GM12878 (cell line): ENCODE data around the gene SDHC. TPM values are rescaled to one million over a fixed set of nuclear protein-coding genes. Genes with fewer than 3 reads are reported as not detected.

ENCODE experiments used
- ATAC-seq: fragments of 200-7000 bp; cut with Tn5 transposase; 3 replicates; pipeline ENCODE4 v1.9.1; 2020; ENCODE audit warnings: mild to moderate bottlenecking, moderate library complexity
- BruUV-seq: library from RNA; stranded (reverse); fragments of 400-500 nt; replicated peaks from 2 replicates; lab custom pipeline; 2021; lab: Mats Ljungman, UMichigan
- CTCF ChIA-PET: fragments of 300-600 bp; sonication (Branson Sonifier 250); formaldehyde crosslinking; extraction: SDS; loops from one replicate; lab custom pipeline; 2021; ENCODE audit warnings: inconsistent platforms; lab: Yijun Ruan, JAX
- POLR2A ChIA-PET: fragments of 350-600 bp; formaldehyde crosslinking; extraction: SDS; loops from one replicate; lab custom pipeline; 2021; ENCODE audit warnings: inconsistent platforms; lab: Charles Lee
- RAD21 ChIA-PET: fragments of 300-600 bp; sonication (Branson Sonifier 250); formaldehyde crosslinking; loops from one replicate; lab custom pipeline; 2023; ENCODE audit warnings: antibody characterized with exemption; ENCODE audit not compliant: unreplicated experiment; lab: Charles Lee
- SMC1A ChIA-PET: fragments of 300-600 bp; sonication (Branson Sonifier 250); formaldehyde crosslinking; loops from one replicate; lab custom pipeline; 2023; ENCODE audit not compliant: unreplicated experiment, uncharacterized antibody; lab: Charles Lee
- DNase-seq: peaks from one replicate; pipeline ENCODE4 v3.0.0-alpha.2; 2011; ENCODE audit warnings: low read depth, low spot score
- FAIRE-seq: peaks from 3 replicates; lab custom pipeline; 2011; peaks lifted over from hg19 to GRCh38; lab: Jason Lieb, UNC
- H2AFZ ChIP-seq: 2 replicates; pipeline ENCODE4 v1.6.0; 2011; ENCODE audit warnings: low read depth, low read length, control low read depth; ENCODE audit not compliant: control insufficient read depth
- H3K27ac ChIP-seq: 2 replicates; pipeline ENCODE4 v1.5.1; 2011; ENCODE audit warnings: control low read depth; ENCODE audit not compliant: control insufficient read depth, insufficient read depth
- H3K27me3 ChIP-seq, 2 experiments: replicated peaks in 1 of 2; 2 replicates each; pipeline versions ENCODE4 v1.6.0 to v1.6.1; 2011; ENCODE audit warnings: low read length in 1 of 2; ENCODE audit not compliant: control insufficient read depth in 2 of 2, insufficient read depth in 2 of 2
- H3K36me3 ChIP-seq, 2 experiments: 2 replicates each; pipeline ENCODE4 v1.5.1; 2011; ENCODE audit warnings: low read length in 1 of 2; ENCODE audit not compliant: control insufficient read depth in 2 of 2, insufficient read depth in 2 of 2
- H3K4me1 ChIP-seq: 2 replicates; pipeline ENCODE4 v1.6.1; 2011; ENCODE audit warnings: mild to moderate bottlenecking, low read length, moderate library complexity, mixed read lengths; ENCODE audit not compliant: control insufficient read depth, insufficient read depth
- H3K4me2 ChIP-seq: 2 replicates; pipeline ENCODE4 v1.6.0; 2011; ENCODE audit warnings: control low read depth; ENCODE audit not compliant: control insufficient read depth, insufficient read depth
- H3K4me3 ChIP-seq: fragments of 200-600 bp; sonication (generic); 2 replicates; pipeline ENCODE4 v1.5.1; 2016
- H3K79me2 ChIP-seq: 2 replicates; pipeline ENCODE4 v1.6.0; 2011; ENCODE audit warnings: low read length; ENCODE audit not compliant: control insufficient read depth, insufficient read depth
- H3K9ac ChIP-seq: 2 replicates; pipeline ENCODE4 v1.8.0; 2011; ENCODE audit warnings: low read length, control low read depth, mixed read lengths; ENCODE audit not compliant: control insufficient read depth, insufficient read depth
- H3K9me3 ChIP-seq: replicated peaks from 3 replicates; pipeline ENCODE4 v1.5.1; 2011; ENCODE audit warnings: mild to moderate bottlenecking, low read length; ENCODE audit not compliant: control insufficient read depth, insufficient read depth
- H4K20me1 ChIP-seq: 2 replicates; pipeline ENCODE4 v1.6.0; 2011; ENCODE audit not compliant: control insufficient read depth, insufficient read depth
- BHLHE40 ChIP-seq, 2 experiments: fragments of 450-650 bp in 1 of 2; IDR thresholded peaks; 2 replicates each; pipeline ENCODE4 v1.6.1; 2011 to 2017; ENCODE audit warnings: low read depth in 2 of 2, borderline replicate concordance in 1 of 2, improper control_type of control experiment in 1 of 2, low read length in 1 of 2, mild to moderate bottlenecking in 1 of 2
- BRCA1 ChIP-seq: IDR thresholded peaks from 2 replicates; pipeline ENCODE4 v1.6.1; 2011; ENCODE audit warnings: low read depth, low read length, improper control_type of control experiment
- CHD1 ChIP-seq: IDR thresholded peaks from 2 replicates; pipeline ENCODE4 v1.6.1; 2012; ENCODE audit warnings: low read depth, low read length, improper control_type of control experiment
- CHD2 ChIP-seq: IDR thresholded peaks from 2 replicates; pipeline ENCODE4 v1.6.1; 2011; ENCODE audit warnings: low read depth, low read length, improper control_type of control experiment, borderline replicate concordance
- GATAD2B ChIP-seq: fragments of 450-650 bp; conservative IDR thresholded peaks from 2 replicates; pipeline ENCODE4 v1.6.1; 2017; ENCODE audit warnings: low read depth, mild to moderate bottlenecking, moderate library complexity
- HCFC1 ChIP-seq: fragments of 150-350 bp; IDR thresholded peaks from 2 replicates; pipeline ENCODE4 v1.6.1; 2014; ENCODE audit warnings: low read length
- IRF4 ChIP-seq: IDR thresholded peaks from 2 replicates; pipeline ENCODE4 v1.6.1; 2011; ENCODE audit warnings: low read depth, low read length
- MEF2A ChIP-seq: IDR thresholded peaks from 2 replicates; pipeline ENCODE4 v1.6.1; 2011; ENCODE audit warnings: low read depth, mild to moderate bottlenecking, low read length, moderate library complexity; ENCODE audit not compliant: insufficient read depth
- NFYB ChIP-seq: IDR thresholded peaks from 2 replicates; pipeline ENCODE4 v1.6.1; 2011; ENCODE audit warnings: low read depth, mild to moderate bottlenecking, low read length, improper control_type of control experiment, moderate library complexity; ENCODE audit not compliant: insufficient read depth
- PML ChIP-seq: IDR thresholded peaks from 2 replicates; pipeline ENCODE4 v1.6.1; 2012; ENCODE audit warnings: low read length, inconsistent platforms
- POLR2A ChIP-seq: IDR thresholded peaks from 2 replicates; pipeline ENCODE4 v1.6.1; 2011; ENCODE audit warnings: low read depth, mild to moderate bottlenecking, low read length
- RCOR1 ChIP-seq: conservative IDR thresholded peaks from 2 replicates; pipeline ENCODE4 v1.6.1; 2012; ENCODE audit warnings: low read depth, low read length, improper control_type of control experiment
- SMC3 ChIP-seq: IDR thresholded peaks from 2 replicates; pipeline ENCODE4 v1.6.1; 2011; ENCODE audit warnings: low read length, improper control_type of control experiment, borderline replicate concordance
- SP1 ChIP-seq: IDR thresholded peaks from one replicate; pipeline ENCODE4 v1.6.1; 2011; ENCODE audit warnings: low read depth, low read length
- STAT3 ChIP-seq: IDR thresholded peaks from 2 replicates; pipeline ENCODE4 v1.6.1; 2011; ENCODE audit warnings: low read depth, low read length, improper control_type of control experiment
- TCF7 ChIP-seq: IDR thresholded peaks from 2 replicates; pipeline ENCODE4 v1.6.1; 2014; ENCODE audit warnings: antibody characterized with exemption, borderline replicate concordance
- WGBS: methylation state at CpG from one replicate; pipeline ENCODE4 v1.1.6; 2016; ENCODE audit warnings: low lambda C conversion rate; ENCODE audit not compliant: insufficient replicate concordance, insufficient coverage; ENCODE audit errors: missing lambda C conversion rate; 5-methylcytosine and 5-hydroxymethylcytosine counted together
- in situ Hi-C: fragments of 300-500 bp; cut with MboI; formaldehyde crosslinking; loops from 9 replicates; pipeline ENCODE4 v1.14.3; 2018; ENCODE audit warnings: mixed read lengths
- intact Hi-C: fragments of 100-400 bp; cut with micrococcal nuclease; formaldehyde crosslinking; loops from one replicate; pipeline ENCODE4 v1.14.2; 2022; ENCODE audit not compliant: unreplicated experiment
- polyA plus RNA-seq, 11 experiments: library from polyadenylated mRNA; depleted of rRNA in 4 of 11; unstranded in 6 of 11; stranded (reverse) in 5 of 11; fragments of >200 nt; fragmentation: Nextera tagmentation in 4 of 11; fragmentation: Illumina TruSeq in 1 of 11; extraction: Ambion mirVana in 4 of 11; extraction: Trizol in 1 of 11; gene quantifications; 1 replicate in 1 of 11; 2 replicates in 10 of 11; pipeline versions ENCODE4 v1.2.1 to v1.2.3, GENCODE V29; 2011 to 2016; ENCODE audit warnings: inconsistent platforms in 2 of 11, missing spikeins in 2 of 11, low read depth in 1 of 11
- total RNA-seq, 4 experiments: library from RNA; depleted of rRNA in 3 of 4; stranded (reverse); fragments of >200 nt in 3 of 4; fragmentation: Illumina TruSeq in 1 of 4; extraction: Trizol in 1 of 4; gene quantifications; 2 replicates each; pipeline versions ENCODE4 v1.2.1 to v1.2.3, GENCODE V29; 2013 to 2021
- TF ChIP-seq, protein P1 (sequence below): fragments of 450-650 bp; IDR thresholded peaks from 2 replicates; pipeline ENCODE4 v1.6.1; 2017; ENCODE audit warnings: mild to moderate bottlenecking, low read depth, inconsistent platforms; ENCODE audit not compliant: poor library complexity, severe bottlenecking
- TF ChIP-seq, protein P2 (sequence below): fragments of 450-650 bp; IDR thresholded peaks from 2 replicates; pipeline ENCODE4 v1.6.1; 2017; ENCODE audit warnings: low read depth, mild to moderate bottlenecking, moderate library complexity

The SDHC gene
- total and polyA plus RNA-seq, 10 of the 15 experiments (the other 5 are each of a cell fraction or from before 2014, with no cell fraction given): 18.4 to 340 (median 178) TPM

DNA sequence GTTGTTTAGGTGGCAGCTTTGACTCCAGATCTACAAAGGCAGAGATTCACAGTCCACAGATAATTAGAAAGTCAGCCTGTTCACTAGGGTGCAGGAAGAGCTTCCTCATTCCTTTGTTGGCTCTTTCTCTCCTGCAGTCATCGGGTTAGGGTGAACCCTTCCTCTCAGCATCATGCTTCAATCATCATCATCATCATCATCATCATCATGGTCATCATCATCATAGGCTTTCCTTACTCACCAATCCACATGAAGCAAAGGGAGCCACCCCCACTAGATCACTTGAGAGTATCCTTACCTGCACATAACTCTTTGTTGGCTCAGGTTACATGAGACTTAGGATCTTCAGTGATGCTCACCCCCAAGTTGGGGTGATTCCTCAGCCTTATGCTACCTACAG, 23.4 kb upstream of the SDHC start:
- intact Hi-C loops: loop anchor here (1.0 to 5.0 kb wide), 4 partner anchors 64 to 98 kb away; partner anchors contain the start of gene TOMM40L
- H3K4me2 ChIP-seq: no peak overlapping the region
- no peak overlapping the region for H3K9ac ChIP-seq
- DNase-seq (no peak), ATAC-seq (no peak), FAIRE-seq (peak; percentile 18)
- no peak overlapping the region for H3K27ac ChIP-seq
- no peaks in the 10 kb centered on the region for H4K20me1 ChIP-seq
- no peak overlapping the region for H3K4me3 ChIP-seq
- H3K9me3 ChIP-seq: no peaks in the 10 kb centered on the region
- no peaks in the 10 kb centered on the region for H3K79me2 ChIP-seq
- WGBS: 44% methylated on average over 1 of the region's 1 CpG
- in situ Hi-C loops: loop anchor here (5.0 kb wide), 1 partner anchor 63 kb away; the partner anchor contains the start of gene TOMM40L
- no peak overlapping the region for H2AFZ ChIP-seq
- RAD21 ChIA-PET: interaction anchor here (0.6 to 2.6 kb wide), 23 partner anchors 15 to 125 kb away, joined by 3 to 32 read pairs (median 5); partner anchors contain the start of genes CFAP126, PPOX and TOMM40L
- POLR2A ChIA-PET: interaction anchor here (0.5 to 0.7 kb wide), 2 partner anchors 32 to 128 kb away, joined by 3 to 4 read pairs; no protein-coding TSS in a partner anchor
- BruUV-seq: no TSS peak
- no peaks in the 10 kb centered on the region for H3K36me3 ChIP-seq
- CTCF ChIA-PET: interaction anchor here (0.6 to 4.6 kb wide), 43 partner anchors 8 to 448 kb away, joined by 3 to 98 read pairs (median 5); partner anchors contain the start of genes NDUFS2, NR1I3, PCP4L1 and PPOX
- SMC1A ChIA-PET: interaction anchor here (0.5 to 3.7 kb wide), 27 partner anchors 8 to 231 kb away, joined by 3 to 62 read pairs (median 4); partner anchors contain the start of genes APOA2, KLHDC9, NDUFS2 and TOMM40L
- no peak for TF ChIP-seq SMC3
- TF ChIP-seq TCF7: no peak
- TF ChIP-seq SP1: no peak
- no peak for TF ChIP-seq IRF4
- no peak for TF ChIP-seq PML
- no peak for TF ChIP-seq RCOR1
- TF ChIP-seq, protein P1, sequence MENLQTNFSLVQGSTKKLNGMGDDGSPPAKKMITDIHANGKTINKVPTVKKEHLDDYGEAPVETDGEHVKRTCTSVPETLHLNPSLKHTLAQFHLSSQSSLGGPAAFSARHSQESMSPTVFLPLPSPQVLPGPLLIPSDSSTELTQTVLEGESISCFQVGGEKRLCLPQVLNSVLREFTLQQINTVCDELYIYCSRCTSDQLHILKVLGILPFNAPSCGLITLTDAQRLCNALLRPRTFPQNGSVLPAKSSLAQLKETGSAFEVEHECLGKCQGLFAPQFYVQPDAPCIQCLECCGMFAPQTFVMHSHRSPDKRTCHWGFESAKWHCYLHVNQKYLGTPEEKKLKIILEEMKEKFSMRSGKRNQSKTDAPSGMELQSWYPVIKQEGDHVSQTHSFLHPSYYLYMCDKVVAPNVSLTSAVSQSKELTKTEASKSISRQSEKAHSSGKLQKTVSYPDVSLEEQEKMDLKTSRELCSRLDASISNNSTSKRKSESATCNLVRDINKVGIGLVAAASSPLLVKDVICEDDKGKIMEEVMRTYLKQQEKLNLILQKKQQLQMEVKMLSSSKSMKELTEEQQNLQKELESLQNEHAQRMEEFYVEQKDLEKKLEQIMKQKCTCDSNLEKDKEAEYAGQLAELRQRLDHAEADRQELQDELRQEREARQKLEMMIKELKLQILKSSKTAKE: no peak
- TF ChIP-seq CHD1: no peak
- no peak for TF ChIP-seq BHLHE40 (IDR thresholded peaks at IDR 0.05; ENCODE audit: borderline replicate concordance in 1 of 2, low read depth in 2 of 2, low read length in 1 of 2)
- TF ChIP-seq GATAD2B: no peak
- TF ChIP-seq BRCA1: no peak
- TF ChIP-seq STAT3: no peak
- no peak for TF ChIP-seq MEF2A
- no peak for TF ChIP-seq POLR2A
- TF ChIP-seq, protein P2, sequence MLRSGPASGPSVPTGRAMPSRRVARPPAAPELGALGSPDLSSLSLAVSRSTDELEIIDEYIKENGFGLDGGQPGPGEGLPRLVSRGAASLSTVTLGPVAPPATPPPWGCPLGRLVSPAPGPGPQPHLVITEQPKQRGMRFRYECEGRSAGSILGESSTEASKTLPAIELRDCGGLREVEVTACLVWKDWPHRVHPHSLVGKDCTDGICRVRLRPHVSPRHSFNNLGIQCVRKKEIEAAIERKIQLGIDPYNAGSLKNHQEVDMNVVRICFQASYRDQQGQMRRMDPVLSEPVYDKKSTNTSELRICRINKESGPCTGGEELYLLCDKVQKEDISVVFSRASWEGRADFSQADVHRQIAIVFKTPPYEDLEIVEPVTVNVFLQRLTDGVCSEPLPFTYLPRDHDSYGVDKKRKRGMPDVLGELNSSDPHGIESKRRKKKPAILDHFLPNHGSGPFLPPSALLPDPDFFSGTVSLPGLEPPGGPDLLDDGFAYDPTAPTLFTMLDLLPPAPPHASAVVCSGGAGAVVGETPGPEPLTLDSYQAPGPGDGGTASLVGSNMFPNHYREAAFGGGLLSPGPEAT: no peak
- no peak for TF ChIP-seq HCFC1
- no peak for TF ChIP-seq CHD2
- no peak for TF ChIP-seq NFYB
- no peaks in the 10 kb centered on the region for H3K4me1 ChIP-seq
- H3K27me3 ChIP-seq: no peaks in the 10 kb centered on the region
